DND-41 (cell line): ENCODE results near the gene NXPH2.

Experiments used
- ATAC-seq: fragments of 200-7000 bp; cut with Tn5 transposase; 3 replicates; pipeline ENCODE4 v1.9.1; 2021; ENCODE audit warnings: low read depth; ENCODE audit not compliant: insufficient read depth
- DNase-seq: peaks from one replicate; pipeline ENCODE4 v3.0.0-alpha.2; 2020
- H2AFZ ChIP-seq: 2 replicates; pipeline ENCODE4 v1.6.0; 2012; ENCODE audit warnings: low read depth, low read length
- H3K27ac ChIP-seq: 2 replicates; pipeline ENCODE4 v1.5.1; 2012; ENCODE audit warnings: low read length, inconsistent platforms
- H3K27me3 ChIP-seq: fragments of 200-600 bp; sonication (generic); 2 replicates; pipeline ENCODE4 v1.6.0; 2012; ENCODE audit warnings: low read length, mild to moderate bottlenecking, inconsistent platforms; ENCODE audit not compliant: insufficient read depth, poor library complexity
- H3K36me3 ChIP-seq: 2 replicates; pipeline ENCODE4 v1.5.1; 2012; ENCODE audit warnings: low read length, inconsistent platforms; ENCODE audit not compliant: insufficient read depth
- H3K4me1 ChIP-seq: 2 replicates; pipeline ENCODE4 v1.5.1; 2012; ENCODE audit warnings: mild to moderate bottlenecking, low read length; ENCODE audit not compliant: insufficient read depth
- H3K4me2 ChIP-seq: 2 replicates; pipeline ENCODE4 v1.6.0; 2012; ENCODE audit warnings: mild to moderate bottlenecking, moderate library complexity, low read length, inconsistent platforms; ENCODE audit not compliant: insufficient read depth
- H3K4me3 ChIP-seq, 2 experiments: fragments of 200-600 bp in 1 of 2; shearing (Covaris generic) in 1 of 2; 2 replicates each; pipeline ENCODE4 v1.5.1; 2012 to 2016; ENCODE audit warnings: inconsistent platforms in 2 of 2, low read length in 2 of 2, mild to moderate bottlenecking in 2 of 2, low read depth in 1 of 2, moderate library complexity in 1 of 2
- H3K79me2 ChIP-seq: 2 replicates; pipeline ENCODE4 v1.6.0; 2012; ENCODE audit warnings: low read length, inconsistent platforms; ENCODE audit not compliant: insufficient read depth
- H3K9ac ChIP-seq: 2 replicates; pipeline ENCODE4 v1.6.0; 2012; ENCODE audit warnings: low read depth, mild to moderate bottlenecking, inconsistent platforms, low read length, moderate library complexity
- H3K9me3 ChIP-seq: 2 replicates; pipeline ENCODE4 v1.5.1; 2012; ENCODE audit warnings: low read length, moderate library complexity, mild to moderate bottlenecking, inconsistent platforms; ENCODE audit not compliant: insufficient read depth, severe bottlenecking
- H4K20me1 ChIP-seq: 2 replicates; pipeline ENCODE4 v1.6.0; 2012; ENCODE audit warnings: low read length; ENCODE audit not compliant: insufficient read depth
- EZH2 ChIP-seq: IDR thresholded peaks from 3 replicates; pipeline ENCODE4 v1.6.1; 2012; ENCODE audit warnings: borderline replicate concordance, low read depth, mild to moderate bottlenecking, moderate library complexity, low read length, inconsistent platforms; ENCODE audit not compliant: severe bottlenecking
- TF ChIP-seq, protein P1 (sequence below): IDR thresholded peaks from 2 replicates; pipeline ENCODE4 v1.5.1; 2012; ENCODE audit warnings: borderline replicate concordance, low read length, moderate library complexity, mild to moderate bottlenecking; ENCODE audit not compliant: poor library complexity, severe bottlenecking; ENCODE audit errors: extremely low read depth

Gene NXPH2

DNA sequence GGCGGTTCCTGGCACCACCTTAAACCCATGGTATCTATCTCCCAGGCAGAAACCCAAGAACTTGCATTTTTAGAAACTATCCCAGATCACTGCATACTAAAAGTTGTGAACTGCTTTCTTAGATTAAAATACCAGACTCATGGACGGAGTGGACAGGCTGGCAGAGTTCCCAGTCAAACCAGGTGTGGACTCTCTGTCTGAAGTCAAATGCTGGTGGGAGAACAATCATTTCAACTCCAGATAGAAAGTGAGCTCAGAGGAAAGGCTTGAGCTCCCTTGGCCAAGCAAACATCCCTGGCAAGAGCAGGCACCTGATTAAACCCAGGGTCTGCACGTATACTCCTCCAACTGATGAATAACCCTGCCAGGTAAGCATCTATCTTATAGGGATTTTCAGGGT lies 19.5 kb downstream of the NXPH2 start:
- Histone ChIP-seq H3K4me3 (no peak overlapping the region), H3K36me3 (no peaks in the 10 kb centered on the region), H3K4me2 (no peak overlapping the region), H3K9ac (no peak overlapping the region), H3K4me1 (no peaks in the 10 kb centered on the region), H4K20me1 (no peaks in the 10 kb centered on the region), H3K9me3 (no peaks in the 10 kb centered on the region), H3K79me2 (no peaks in the 10 kb centered on the region), H3K27ac (no peak overlapping the region), H2AFZ (no peak overlapping the region), H3K27me3 (no peaks in the 10 kb centered on the region)
- no peak for TF ChIP-seq EZH2
- TF ChIP-seq, protein P1, sequence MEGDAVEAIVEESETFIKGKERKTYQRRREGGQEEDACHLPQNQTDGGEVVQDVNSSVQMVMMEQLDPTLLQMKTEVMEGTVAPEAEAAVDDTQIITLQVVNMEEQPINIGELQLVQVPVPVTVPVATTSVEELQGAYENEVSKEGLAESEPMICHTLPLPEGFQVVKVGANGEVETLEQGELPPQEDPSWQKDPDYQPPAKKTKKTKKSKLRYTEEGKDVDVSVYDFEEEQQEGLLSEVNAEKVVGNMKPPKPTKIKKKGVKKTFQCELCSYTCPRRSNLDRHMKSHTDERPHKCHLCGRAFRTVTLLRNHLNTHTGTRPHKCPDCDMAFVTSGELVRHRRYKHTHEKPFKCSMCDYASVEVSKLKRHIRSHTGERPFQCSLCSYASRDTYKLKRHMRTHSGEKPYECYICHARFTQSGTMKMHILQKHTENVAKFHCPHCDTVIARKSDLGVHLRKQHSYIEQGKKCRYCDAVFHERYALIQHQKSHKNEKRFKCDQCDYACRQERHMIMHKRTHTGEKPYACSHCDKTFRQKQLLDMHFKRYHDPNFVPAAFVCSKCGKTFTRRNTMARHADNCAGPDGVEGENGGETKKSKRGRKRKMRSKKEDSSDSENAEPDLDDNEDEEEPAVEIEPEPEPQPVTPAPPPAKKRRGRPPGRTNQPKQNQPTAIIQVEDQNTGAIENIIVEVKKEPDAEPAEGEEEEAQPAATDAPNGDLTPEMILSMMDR: no peak
- no peak for ATAC-seq
- no peak for DNase-seq

DNA sequence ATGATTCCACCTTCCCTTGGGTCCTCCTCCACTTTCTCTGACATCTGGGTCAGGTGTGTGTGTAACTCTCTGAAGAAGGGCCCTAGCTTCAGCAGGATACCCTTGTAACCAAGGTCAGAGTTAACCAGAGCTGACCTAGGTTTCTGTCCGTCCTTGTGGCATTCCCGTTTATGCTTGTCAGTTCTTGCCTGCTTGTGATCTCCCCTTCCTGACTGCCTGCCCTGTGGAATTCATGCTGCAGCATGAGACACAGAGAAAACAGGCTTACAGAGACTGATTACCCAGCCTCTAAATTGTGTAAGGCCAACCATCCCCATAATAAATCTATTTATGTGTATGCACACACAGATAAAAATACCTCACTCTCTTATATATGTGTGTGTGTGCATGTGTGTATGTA lies 22.8 kb downstream of the NXPH2 start:
- Histone ChIP-seq H3K4me2 (no peak overlapping the region), H3K4me3 (no peak overlapping the region), H3K4me1 (no peaks in the 10 kb centered on the region), H3K79me2 (no peaks in the 10 kb centered on the region), H3K27me3 (no peaks in the 10 kb centered on the region), H2AFZ (no peak overlapping the region), H3K9ac (no peak overlapping the region), H4K20me1 (no peaks in the 10 kb centered on the region), H3K36me3 (no peaks in the 10 kb centered on the region), H3K9me3 (no peaks in the 10 kb centered on the region), H3K27ac (no peak overlapping the region)
- DNase-seq (no peak), ATAC-seq (no peak)
- no peak for TF ChIP-seq EZH2
- TF ChIP-seq, protein P1: no peak

DNA sequence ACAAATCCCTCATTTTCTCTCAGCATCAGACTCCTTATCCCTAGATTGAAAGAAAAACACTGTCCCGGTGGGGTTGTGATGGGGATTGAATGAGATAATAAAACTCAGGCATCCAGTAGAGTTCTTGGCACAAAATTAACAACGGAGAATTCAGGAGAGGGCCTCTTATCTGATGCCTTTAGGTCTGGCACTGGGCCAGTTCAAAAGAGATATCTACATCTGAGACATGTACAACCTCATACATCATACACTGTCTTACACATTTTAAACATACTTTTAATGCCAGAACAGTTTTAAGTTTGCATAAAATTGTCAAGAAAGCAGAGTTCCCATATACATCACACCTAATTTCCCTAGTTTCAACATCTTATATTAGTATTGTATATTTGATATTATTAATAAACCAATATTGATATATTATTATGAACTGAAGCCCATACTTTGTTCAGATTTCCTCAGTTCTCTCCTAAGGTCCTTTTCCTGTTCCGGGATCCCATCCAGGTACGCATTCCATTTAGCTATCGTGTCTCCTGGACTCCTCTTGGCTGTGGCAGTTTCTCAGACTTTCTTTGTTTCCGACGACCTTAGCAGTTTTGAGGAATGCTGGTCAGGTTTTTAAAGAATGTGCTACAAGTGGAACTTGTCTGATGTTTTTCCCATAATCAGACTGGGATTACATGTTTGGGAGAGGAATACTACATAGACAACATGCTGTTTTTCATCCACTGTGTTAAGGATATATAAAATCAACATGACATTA lies 27.8 kb downstream of the NXPH2 start:
- Histone ChIP-seq H3K4me2 (no peak overlapping the region), H3K9ac (no peak overlapping the region), H3K4me3 (no peak overlapping the region), H2AFZ (no peak overlapping the region), H3K27ac (no peak overlapping the region), H3K9me3 (peaks cover 2% of the 10 kb centered on the region), H3K4me1 (no peaks in the 10 kb centered on the region), H3K36me3 (no peaks in the 10 kb centered on the region), H3K27me3 (no peaks in the 10 kb centered on the region), H3K79me2 (no peaks in the 10 kb centered on the region), H4K20me1 (no peaks in the 10 kb centered on the region)
- TF ChIP-seq, protein P1: no peak
- TF ChIP-seq EZH2: no peak
- ATAC-seq (no peak), DNase-seq (no peak)

DNA sequence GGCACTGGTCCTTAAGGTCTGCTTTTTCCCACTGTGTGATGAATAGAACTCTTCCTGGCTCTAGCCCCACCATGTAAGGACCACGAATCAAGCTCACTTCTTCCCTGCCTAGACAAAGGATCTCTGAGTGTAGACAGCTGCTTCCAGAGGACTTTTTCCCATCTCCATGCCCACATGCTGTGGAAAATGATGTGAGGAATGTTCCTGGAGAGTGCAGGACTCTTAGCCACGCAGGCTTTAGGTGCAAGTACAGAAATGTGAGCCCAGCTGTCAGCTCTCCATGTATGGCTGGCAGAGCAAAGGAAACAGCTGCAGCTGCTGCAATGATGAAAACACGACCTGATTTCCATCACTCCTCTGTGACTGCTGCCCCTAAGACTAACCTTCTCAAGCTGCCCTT lies 35.5 kb downstream of the NXPH2 start:
- peaks cover 3% of the 10 kb centered on the region for H3K9me3 ChIP-seq
- H4K20me1 ChIP-seq: no peaks in the 10 kb centered on the region
- H3K4me1 ChIP-seq: no peaks in the 10 kb centered on the region
- no peak overlapping the region for H3K9ac ChIP-seq
- no peak overlapping the region for H3K27ac ChIP-seq
- ATAC-seq (no peak), DNase-seq (no peak)
- TF ChIP-seq, protein P1: no peak
- no peak for TF ChIP-seq EZH2
- no peak overlapping the region for H3K4me2 ChIP-seq
- no peak overlapping the region for H2AFZ ChIP-seq
- H3K36me3 ChIP-seq: no peaks in the 10 kb centered on the region
- no peaks in the 10 kb centered on the region for H3K79me2 ChIP-seq
- no peak overlapping the region for H3K4me3 ChIP-seq
- H3K27me3 ChIP-seq: no peaks in the 10 kb centered on the region
